H9 (cell line): ENCODE results near the gene CTXN1. TPM values are rescaled to one million over a fixed set of nuclear protein-coding genes. Genes with fewer than 3 reads are reported as not detected.

Experiments used
- DNase-seq: peaks from one replicate; pipeline ENCODE4 v3.0.0-alpha.2; 2017
- H2AFZ ChIP-seq: one replicate; pipeline ENCODE4 v1.6.1; 2013; ENCODE audit warnings: mild to moderate bottlenecking, low read length, control low read depth, moderate library complexity
- H2AK5ac ChIP-seq: 2 replicates; pipeline ENCODE4 v1.6.1; 2013; ENCODE audit warnings: low read length, control low read depth, mixed read lengths; ENCODE audit not compliant: insufficient read length
- H2BK120ac ChIP-seq: one replicate; pipeline ENCODE4 v1.6.1; 2013; ENCODE audit warnings: low read depth, mild to moderate bottlenecking, low read length, control low read depth, inconsistent platforms; ENCODE audit not compliant: poor library complexity, severe bottlenecking
- H2BK12ac ChIP-seq: 2 replicates; pipeline ENCODE4 v1.6.1; 2013; ENCODE audit warnings: low read length, control low read depth, mixed read lengths, low read depth; ENCODE audit not compliant: insufficient read length
- H2BK15ac ChIP-seq: 2 replicates; pipeline ENCODE4 v1.6.1; 2013; ENCODE audit warnings: low read depth, low read length, control low read depth
- H2BK20ac ChIP-seq: one replicate; pipeline ENCODE4 v1.6.1; 2013; ENCODE audit warnings: low read depth, mild to moderate bottlenecking, low read length, control low read depth, inconsistent platforms; ENCODE audit not compliant: poor library complexity, severe bottlenecking
- H2BK5ac ChIP-seq: 2 replicates; pipeline ENCODE4 v1.6.1; 2013; ENCODE audit warnings: low read length, control low read depth, mixed read lengths; ENCODE audit not compliant: insufficient read length
- H3K14ac ChIP-seq: 2 replicates; pipeline ENCODE4 v1.6.1; 2013; ENCODE audit warnings: low read length, control low read depth; ENCODE audit not compliant: insufficient read depth
- H3K18ac ChIP-seq: 2 replicates; pipeline ENCODE4 v1.6.1; 2013; ENCODE audit warnings: low read depth, mild to moderate bottlenecking, mixed read lengths, low read length, control low read depth; ENCODE audit not compliant: insufficient read length
- H3K23ac ChIP-seq: 2 replicates; pipeline ENCODE4 v1.6.1; 2013; ENCODE audit warnings: low read length, control low read depth, mixed read lengths, low read depth; ENCODE audit not compliant: insufficient read length
- H3K23me2 ChIP-seq: 2 replicates; pipeline ENCODE4 v1.6.1; 2013; ENCODE audit warnings: low read depth, mild to moderate bottlenecking, mixed read lengths, low read length, control low read depth; ENCODE audit not compliant: insufficient read length, poor library complexity, severe bottlenecking
- H3K27ac ChIP-seq: 2 replicates; pipeline ENCODE4 v1.5.1; 2013; ENCODE audit warnings: low read length, control low read depth, mixed read lengths, low read depth; ENCODE audit not compliant: insufficient read length
- H3K27me3 ChIP-seq: 2 replicates; pipeline ENCODE4 v1.6.1; 2013; ENCODE audit warnings: low read length, control low read depth, inconsistent platforms; ENCODE audit not compliant: insufficient read depth
- H3K4ac ChIP-seq: 2 replicates; pipeline ENCODE4 v1.6.1; 2013; ENCODE audit warnings: low read depth, mild to moderate bottlenecking, control low read depth, inconsistent platforms, low read length, moderate library complexity
- H3K4me1 ChIP-seq: 2 replicates; pipeline ENCODE4 v1.6.1; 2013; ENCODE audit warnings: low read length, control low read depth, inconsistent platforms; ENCODE audit not compliant: insufficient read depth
- H3K4me2 ChIP-seq: 2 replicates; pipeline ENCODE4 v1.6.1; 2013; ENCODE audit warnings: low read length, control low read depth, mixed read lengths; ENCODE audit not compliant: insufficient read length, insufficient read depth
- H3K56ac ChIP-seq: 2 replicates; pipeline ENCODE4 v1.6.1; 2013; ENCODE audit warnings: low read depth, mild to moderate bottlenecking, mixed read lengths, low read length, control low read depth; ENCODE audit not compliant: insufficient read length
- H3K79me1 ChIP-seq: 2 replicates; pipeline ENCODE4 v1.6.1; 2013; ENCODE audit warnings: low read depth, mild to moderate bottlenecking, moderate library complexity, low read length, control low read depth, inconsistent platforms; ENCODE audit not compliant: insufficient read depth, poor library complexity, severe bottlenecking
- H3K79me2 ChIP-seq: 2 replicates; pipeline ENCODE4 v1.6.1; 2013; ENCODE audit warnings: low read length, control low read depth, inconsistent platforms; ENCODE audit not compliant: insufficient read depth
- H3K9ac ChIP-seq: 2 replicates; pipeline ENCODE4 v1.6.1; 2013; ENCODE audit warnings: low read length, control low read depth, mixed read lengths; ENCODE audit not compliant: insufficient read length; ENCODE audit errors: extremely low read depth
- H3K9me3 ChIP-seq: one replicate; pipeline ENCODE4 v1.6.1; 2013; ENCODE audit warnings: low read depth, low read length, inconsistent platforms; ENCODE audit not compliant: control insufficient read depth
- H3T11ph ChIP-seq: one replicate; pipeline ENCODE4 v1.6.1; 2013; ENCODE audit warnings: mild to moderate bottlenecking, low read length, control low read depth, inconsistent platforms
- H4K20me1 ChIP-seq: one replicate; pipeline ENCODE4 v1.6.1; 2013; ENCODE audit not compliant: control insufficient read depth, insufficient read length, insufficient read depth
- H4K5ac ChIP-seq: 2 replicates; pipeline ENCODE4 v1.6.1; 2013; ENCODE audit warnings: low read depth, mild to moderate bottlenecking, mixed read lengths, low read length, control low read depth; ENCODE audit not compliant: insufficient read length
- H4K8ac ChIP-seq: replicated peaks from 2 replicates; pipeline ENCODE4 v1.6.1; 2013; ENCODE audit warnings: low read length, control low read depth, mixed read lengths, low read depth; ENCODE audit not compliant: insufficient read length
- H4K91ac ChIP-seq: 2 replicates; pipeline ENCODE4 v1.6.1; 2013; ENCODE audit warnings: low read depth, mild to moderate bottlenecking, moderate library complexity, mixed read lengths, low read length, control low read depth; ENCODE audit not compliant: insufficient read length
- H3K27ac Mint-ChIP-seq, 3 experiments: 2 replicates in 2 of 3; 3 replicates in 1 of 3; pipeline ENCODE4 v1.8.0; 2020 to 2021; ENCODE audit warnings: mixed read lengths in 3 of 3, mild to moderate bottlenecking in 1 of 3, moderate library complexity in 1 of 3
- H3K27me3 Mint-ChIP-seq: 2 replicates; pipeline ENCODE4 v1.8.0; 2021; ENCODE audit warnings: low read depth, mild to moderate bottlenecking, moderate library complexity, mixed read lengths
- H3K36me3 Mint-ChIP-seq, 3 experiments: 2 replicates in 2 of 3; 3 replicates in 1 of 3; pipeline ENCODE4 v1.8.0; 2020 to 2021; ENCODE audit warnings: low read depth in 3 of 3, mixed read lengths in 3 of 3; ENCODE audit not compliant: insufficient read depth in 1 of 3
- H3K4me1 Mint-ChIP-seq, 2 experiments: 2 replicates each; pipeline ENCODE4 v1.8.0; 2020; ENCODE audit warnings: mixed read lengths in 2 of 2
- H3K4me3 Mint-ChIP-seq, 2 experiments: 2 replicates in 1 of 2; 3 replicates in 1 of 2; pipeline ENCODE4 v1.8.0; 2020 to 2021; ENCODE audit warnings: mild to moderate bottlenecking in 2 of 2, mixed read lengths in 2 of 2, moderate library complexity in 1 of 2
- H3K9me3 Mint-ChIP-seq, 2 experiments: 2 replicates in 1 of 2; 3 replicates in 1 of 2; pipeline ENCODE4 v1.8.0; 2020; ENCODE audit warnings: mild to moderate bottlenecking in 2 of 2, mixed read lengths in 2 of 2, moderate library complexity in 1 of 2
- WGBS: extraction: QIAGEN DNeasy Blood & Tissue Kit; methylation state at CpG from one replicate; pipeline ENCODE4 v1.1.7; 2013; ENCODE audit warnings: missing lambda C conversion rate, low lambda C conversion rate, mixed read lengths; ENCODE audit not compliant: insufficient read length; ENCODE audit errors: extremely low coverage; 5-methylcytosine and 5-hydroxymethylcytosine counted together
- total RNA-seq: library from RNA; stranded (reverse); gene quantifications from 2 replicates; pipeline ENCODE4 v1.2.1, GENCODE V29; 2021
- TF ChIP-seq, protein P1 (sequence below): fragments of 200-600 bp; sonication (generic); conservative IDR thresholded peaks from 3 replicates; pipeline ENCODE4 v1.8.0; 2021; ENCODE audit warnings: antibody characterized with exemption, mild to moderate bottlenecking

CTXN1 gene
- total RNA-seq, 1 experiment from 2014 or later = 22.7 TPM

DNA sequence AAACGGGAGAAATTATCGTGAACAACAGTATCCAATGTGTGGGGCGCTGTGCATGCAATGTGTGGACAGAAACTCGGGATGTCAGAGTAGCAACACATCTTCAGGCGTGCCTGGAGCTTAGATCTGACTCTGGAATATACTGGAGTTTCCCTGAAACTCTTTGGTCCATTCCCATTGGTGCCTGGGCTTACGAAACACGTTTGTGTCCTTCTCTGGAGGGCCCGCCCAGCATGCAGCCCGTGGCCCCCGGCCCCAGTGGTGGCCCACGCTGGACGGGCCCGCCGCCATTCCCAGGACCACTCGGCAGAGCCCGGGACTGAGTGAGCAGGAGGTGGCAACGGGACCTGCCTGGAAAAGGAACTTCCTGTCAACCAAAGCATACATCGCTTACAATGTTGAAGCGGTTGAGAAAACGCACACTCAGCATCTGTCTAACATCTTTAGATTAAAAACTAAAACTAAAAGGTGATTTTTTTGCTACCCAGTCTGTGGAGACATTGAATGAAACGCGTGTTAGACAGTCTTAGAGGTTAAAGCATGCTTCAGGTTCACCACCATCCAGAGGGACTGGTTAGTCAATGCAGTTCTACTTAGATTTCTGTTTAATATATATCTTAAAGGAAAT lies 36.8 kb upstream of the CTXN1 start:
- Histone ChIP-seq H3T11ph (no peak overlapping the region), H3K4ac (no peak overlapping the region), H4K91ac (no peak overlapping the region), H2BK12ac (no peak overlapping the region), H3K14ac (no peak overlapping the region), H2BK15ac (no peak overlapping the region), H3K9me3 (no peaks in the 10 kb centered on the region), H3K4me2 (no peak overlapping the region), H3K79me1 (no peaks in the 10 kb centered on the region), H3K4me1 (no peaks in the 10 kb centered on the region), H3K23ac (no peak overlapping the region), H3K27ac (no peak overlapping the region), H2BK120ac (no peak overlapping the region), H3K23me2 (no peaks in the 10 kb centered on the region), H2BK5ac (no peak overlapping the region), H4K8ac (no peak overlapping the region), H2AFZ (no peak overlapping the region), H4K5ac (no peak overlapping the region), H2BK20ac (no peak overlapping the region), H3K79me2 (no peaks in the 10 kb centered on the region), H4K20me1 (no peaks in the 10 kb centered on the region), H3K18ac (no peak overlapping the region), H3K56ac (no peak overlapping the region), H3K27me3 (no peaks in the 10 kb centered on the region), H3K9ac (no peak overlapping the region), H2AK5ac (no peak overlapping the region)
- Mint-ChIP-seq H3K27me3 (no peaks in the 10 kb centered on the region), H3K27ac (no peak overlapping the region), H3K9me3 (no peaks in the 10 kb centered on the region; a peak in 1 of 5 replicates), H3K36me3 (peaks cover 30 to 69% (median 64%) of the 10 kb centered on the region in 3 experiments), H3K4me3 (no peak overlapping the region), H3K4me1 (peaks cover 0 to 2% of the 10 kb centered on the region in 2 experiments; a peak in 1 of 4 replicates)
- WGBS = no CpG with 5 or more reads among the region's 22 CpGs
- DNase-seq = no peak
- TF ChIP-seq, protein P1, sequence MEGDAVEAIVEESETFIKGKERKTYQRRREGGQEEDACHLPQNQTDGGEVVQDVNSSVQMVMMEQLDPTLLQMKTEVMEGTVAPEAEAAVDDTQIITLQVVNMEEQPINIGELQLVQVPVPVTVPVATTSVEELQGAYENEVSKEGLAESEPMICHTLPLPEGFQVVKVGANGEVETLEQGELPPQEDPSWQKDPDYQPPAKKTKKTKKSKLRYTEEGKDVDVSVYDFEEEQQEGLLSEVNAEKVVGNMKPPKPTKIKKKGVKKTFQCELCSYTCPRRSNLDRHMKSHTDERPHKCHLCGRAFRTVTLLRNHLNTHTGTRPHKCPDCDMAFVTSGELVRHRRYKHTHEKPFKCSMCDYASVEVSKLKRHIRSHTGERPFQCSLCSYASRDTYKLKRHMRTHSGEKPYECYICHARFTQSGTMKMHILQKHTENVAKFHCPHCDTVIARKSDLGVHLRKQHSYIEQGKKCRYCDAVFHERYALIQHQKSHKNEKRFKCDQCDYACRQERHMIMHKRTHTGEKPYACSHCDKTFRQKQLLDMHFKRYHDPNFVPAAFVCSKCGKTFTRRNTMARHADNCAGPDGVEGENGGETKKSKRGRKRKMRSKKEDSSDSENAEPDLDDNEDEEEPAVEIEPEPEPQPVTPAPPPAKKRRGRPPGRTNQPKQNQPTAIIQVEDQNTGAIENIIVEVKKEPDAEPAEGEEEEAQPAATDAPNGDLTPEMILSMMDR = no peak
